ENCODE results near the gene HSPB9. TPM values are rescaled to one million over a fixed set of nuclear protein-coding genes. Genes with fewer than 3 reads are reported as not detected.

HSPB9 gene
- total RNA-seq, 1 experiment from 2014 or later = 0.15 TPM

DNA sequence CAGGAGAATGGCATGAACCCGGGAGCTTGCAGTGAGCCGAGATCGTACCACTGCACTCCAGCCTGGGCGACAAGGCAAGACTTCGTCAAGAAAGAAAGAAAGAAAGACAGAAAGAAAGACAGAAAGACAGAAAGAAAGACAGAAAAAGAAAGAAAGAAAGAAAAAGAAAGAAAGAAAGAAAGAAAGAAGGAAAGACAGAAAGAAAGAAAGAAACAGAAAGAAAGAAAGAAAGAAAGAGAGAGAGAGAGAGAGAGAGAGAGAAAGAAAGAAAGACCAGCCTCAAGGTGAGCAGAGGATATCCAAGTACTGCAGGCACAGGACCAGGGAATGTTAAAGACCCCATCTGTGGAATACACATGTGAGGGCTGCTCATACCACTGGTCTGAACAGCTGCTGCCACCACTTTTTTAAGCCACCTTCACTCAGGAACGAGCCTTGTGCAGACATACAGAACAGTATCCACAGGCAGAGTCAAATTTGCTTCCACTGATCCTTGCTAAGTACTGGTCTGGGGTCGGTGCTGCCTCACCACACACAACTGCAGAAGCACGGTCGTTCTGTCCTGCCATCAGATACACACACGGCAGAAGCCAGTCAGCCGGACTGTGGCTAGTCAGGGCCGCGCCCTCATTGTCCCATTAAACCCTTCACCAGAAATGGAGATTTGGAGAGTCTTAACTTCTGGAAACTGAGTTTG, 24.5 kb downstream of the HSPB9 start:
- Histone ChIP-seq H3K9ac (ENCODE audit: extremely low read depth, insufficient read length, low read length) (no peak overlapping the region), H2BK120ac (ENCODE audit: low read depth, low read length, poor library complexity, severe bottlenecking) (no peak overlapping the region), H3K79me1 (ENCODE audit: insufficient read depth, low read depth, low read length, poor library complexity, severe bottlenecking) (peaks cover 11% of the 10 kb centered on the region), H3K56ac (ENCODE audit: insufficient read length, low read depth, low read length) (no peak overlapping the region), H2BK15ac (ENCODE audit: low read depth, low read length) (no peak overlapping the region), H3K4me2 (ENCODE audit: insufficient read depth, insufficient read length, low read length) (no peak overlapping the region), H3K4me1 (ENCODE audit: insufficient read depth, low read length) (no peaks in the 10 kb centered on the region), H4K8ac (replicated peaks; ENCODE audit: insufficient read length, low read depth, low read length) (no peak overlapping the region), H2AFZ (ENCODE audit: low read length) (no peak overlapping the region), H3K4ac (ENCODE audit: low read depth, low read length) (no peak overlapping the region), H3K79me2 (ENCODE audit: insufficient read depth, low read length) (peaks cover 8% of the 10 kb centered on the region; the same call in 1 of the 2 replicates), H3K27me3 (ENCODE audit: insufficient read depth, low read length) (no peaks in the 10 kb centered on the region), H4K5ac (ENCODE audit: insufficient read length, low read depth, low read length) (no peak overlapping the region), H3K14ac (ENCODE audit: insufficient read depth, low read length) (no peak overlapping the region), H3T11ph (ENCODE audit: low read length) (no peak overlapping the region), H3K23me2 (ENCODE audit: insufficient read length, low read depth, low read length, poor library complexity, severe bottlenecking) (peaks cover 5% of the 10 kb centered on the region), H2BK20ac (ENCODE audit: low read depth, low read length, poor library complexity, severe bottlenecking) (no peak overlapping the region), H3K23ac (ENCODE audit: insufficient read length, low read depth, low read length) (no peak overlapping the region), H3K9me3 (ENCODE audit: control insufficient read depth, low read depth, low read length) (no peaks in the 10 kb centered on the region), H3K27ac (ENCODE audit: insufficient read length, low read depth, low read length) (no peak overlapping the region), H4K20me1 (ENCODE audit: control insufficient read depth, insufficient read depth, insufficient read length) (no peaks in the 10 kb centered on the region), H2BK5ac (ENCODE audit: insufficient read length, low read length) (no peak overlapping the region), H4K91ac (ENCODE audit: insufficient read length, low read depth, low read length) (no peak overlapping the region), H2AK5ac (ENCODE audit: insufficient read length, low read length) (no peak overlapping the region), H2BK12ac (ENCODE audit: insufficient read length, low read depth, low read length) (no peak overlapping the region), H3K18ac (ENCODE audit: insufficient read length, low read depth, low read length) (no peak overlapping the region)
- Mint-ChIP-seq H3K9me3 (no peaks in the 10 kb centered on the region), H3K36me3 (ENCODE audit: insufficient read depth in 1 of 3, low read depth in 3 of 3) (peaks cover 6 to 38% (median 8%) of the 10 kb centered on the region in 3 experiments; a peak in 6 of 7 replicates), H3K4me1 (peaks cover 11 to 12% of the 10 kb centered on the region in 2 experiments; a peak in 3 of 4 replicates), H3K27ac (peak overlapping the region in 1 of 3 experiments; percentile 68; a peak in 3 of 7 replicates), H3K27me3 (ENCODE audit: low read depth) (no peaks in the 10 kb centered on the region), H3K4me3 (no peak overlapping the region)
- no peak for TF ChIP-seq CTCF (conservative IDR thresholded peaks at IDR 0.05)
- DNase-seq = no peak
- WGBS (ENCODE audit: extremely low coverage, insufficient read length, low lambda C conversion rate) = no CpG with 5 or more reads among the region's 13 CpGs
